HG03432 (cell line): ENCODE measurements around the gene ADTRP.
"Not testable (repeated sequence)": the region's sequence is repeated elsewhere in the genome, so short reads cannot be mapped to it uniquely, and the experiment has no call there.

ENCODE experiments used
- ATAC-seq: cut with Tn5 transposase; IDR thresholded peaks from one replicate; pipeline ENCODE4 v1.9.1; 2021; ENCODE audit warnings: mild to moderate bottlenecking, moderate library complexity; ENCODE audit not compliant: unreplicated experiment

The ADTRP gene

DNA sequence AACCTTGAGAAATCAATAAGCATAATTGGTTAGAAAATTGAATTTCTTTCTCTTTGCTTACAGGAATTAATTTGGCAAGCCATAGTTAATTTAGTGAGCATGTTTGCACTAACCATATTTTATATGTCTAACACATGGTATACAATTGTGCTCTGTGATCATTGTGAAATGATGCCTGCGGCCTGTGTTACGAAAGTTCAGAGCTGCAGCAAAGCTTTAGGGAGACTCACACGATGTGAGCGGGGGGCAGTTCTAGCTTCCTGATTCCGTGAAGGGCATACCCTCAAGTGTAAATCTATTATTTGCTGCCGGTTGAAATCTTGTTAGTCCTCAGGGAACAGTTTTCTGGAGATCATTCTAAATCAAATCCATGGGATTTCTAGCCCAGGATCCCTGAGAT lies 25.5 kb upstream of the ADTRP start:
- ATAC-seq = no peak

DNA sequence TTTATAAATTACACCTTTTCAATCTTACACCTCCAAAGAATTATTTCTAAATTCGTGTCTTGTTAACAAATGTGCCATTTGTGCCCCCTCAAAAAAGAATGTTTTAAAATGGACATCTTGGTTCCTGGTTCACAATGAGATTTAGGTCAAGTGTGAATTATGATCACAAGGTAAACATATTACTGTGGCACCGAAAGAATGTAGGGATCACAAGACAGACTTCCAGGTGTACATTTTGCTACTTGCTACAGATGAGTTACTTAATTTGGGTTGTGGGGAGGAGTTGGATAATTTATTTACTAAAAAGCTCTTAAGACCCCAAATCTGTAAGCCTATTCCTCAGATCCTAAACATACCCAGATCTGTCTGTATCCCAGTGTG lies 25.0 kb upstream of the ADTRP start:
- ATAC-seq = no peak

DNA sequence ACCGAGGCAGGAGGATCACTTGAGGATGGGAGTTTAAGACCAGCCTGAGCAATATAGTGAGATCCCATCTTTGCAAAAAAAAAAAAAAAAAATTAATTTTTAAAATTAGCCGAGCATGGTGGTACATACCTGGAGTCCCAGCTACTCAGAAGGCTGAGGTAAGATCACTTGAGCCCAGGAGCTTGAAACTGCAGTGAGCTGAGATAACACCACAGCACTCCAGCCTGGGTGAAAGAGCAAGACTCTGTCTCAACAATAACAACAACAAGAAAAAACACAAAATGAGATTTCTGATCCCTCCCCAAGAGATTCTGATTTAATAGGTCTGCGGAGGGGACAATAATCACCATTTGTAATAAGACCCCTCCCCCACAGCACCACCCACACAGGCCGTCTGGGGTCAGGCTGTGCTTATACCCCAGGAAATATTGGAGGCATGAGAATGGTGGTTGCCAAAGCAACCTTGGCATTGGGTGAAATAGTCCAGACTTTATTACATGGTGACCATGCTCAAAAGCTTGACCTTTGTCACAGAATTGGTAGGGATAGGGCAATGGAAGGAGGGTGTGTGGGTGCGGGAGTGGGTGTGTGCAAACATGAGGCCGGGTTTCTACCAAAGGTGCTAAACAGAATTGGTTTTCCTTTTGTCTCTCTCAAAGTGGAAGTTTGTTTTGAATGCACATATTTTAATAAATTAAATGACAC lies 24.4 kb upstream of the ADTRP start:
- no peak for ATAC-seq

DNA sequence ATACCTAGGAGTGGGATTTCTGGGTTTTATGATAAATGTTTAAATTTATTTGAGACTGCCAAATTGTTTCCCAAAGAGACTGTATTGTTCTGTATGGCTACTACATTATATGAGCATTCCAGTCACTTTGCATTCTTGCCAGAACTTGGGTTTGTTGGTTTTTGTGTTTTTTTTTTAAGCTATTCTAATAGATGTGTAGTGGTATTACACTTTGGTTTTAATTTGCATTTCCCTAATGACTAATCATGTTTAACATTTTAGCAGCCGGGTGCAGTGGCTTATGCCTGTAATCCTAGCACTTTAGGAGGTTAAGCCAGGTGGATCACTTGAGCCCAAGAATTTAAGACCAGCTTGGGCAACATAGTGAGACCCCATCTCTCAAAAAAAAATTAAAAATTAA lies 21.9 kb upstream of the ADTRP start:
- ATAC-seq = not testable (repeated sequence)

DNA sequence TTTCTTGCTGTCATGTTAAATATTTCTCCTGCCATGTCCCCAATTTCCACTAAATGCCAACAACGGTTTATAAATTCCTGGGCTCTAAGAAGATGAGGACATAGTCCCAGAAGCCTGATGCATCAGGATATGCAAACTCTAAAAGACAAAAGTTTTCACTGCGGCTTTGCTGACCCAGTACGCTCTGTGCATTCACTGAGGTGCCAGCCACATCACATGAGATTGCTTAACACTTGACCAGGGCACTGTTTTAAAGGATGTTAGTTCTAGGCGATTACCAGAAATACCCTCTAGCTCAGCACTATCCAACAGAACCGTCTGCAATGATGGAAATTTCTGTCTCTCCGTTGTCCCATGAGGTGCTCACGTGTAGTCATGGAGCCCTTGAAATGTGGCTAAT lies 19.9 kb upstream of the ADTRP start:
- ATAC-seq = no peak

DNA sequence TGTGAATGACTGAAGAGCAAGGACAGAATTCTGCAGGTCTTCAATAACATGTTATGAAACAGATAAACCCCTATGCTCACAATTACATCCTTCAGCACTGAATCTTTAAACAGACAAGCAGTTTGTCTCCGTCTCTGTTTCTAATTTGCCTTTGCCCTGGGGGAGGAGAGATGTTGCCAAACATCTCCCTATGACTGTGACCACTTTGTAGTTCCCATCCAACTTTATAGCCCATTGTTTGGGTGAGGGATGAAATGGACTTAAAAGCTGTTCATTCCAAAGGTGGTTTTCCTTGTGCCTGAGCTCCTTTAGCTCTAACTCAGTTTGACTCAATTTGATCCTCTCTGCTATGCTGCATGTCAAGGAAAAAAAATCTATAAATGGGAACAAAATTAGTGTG lies 19.5 kb upstream of the ADTRP start:
- ATAC-seq = no peak

DNA sequence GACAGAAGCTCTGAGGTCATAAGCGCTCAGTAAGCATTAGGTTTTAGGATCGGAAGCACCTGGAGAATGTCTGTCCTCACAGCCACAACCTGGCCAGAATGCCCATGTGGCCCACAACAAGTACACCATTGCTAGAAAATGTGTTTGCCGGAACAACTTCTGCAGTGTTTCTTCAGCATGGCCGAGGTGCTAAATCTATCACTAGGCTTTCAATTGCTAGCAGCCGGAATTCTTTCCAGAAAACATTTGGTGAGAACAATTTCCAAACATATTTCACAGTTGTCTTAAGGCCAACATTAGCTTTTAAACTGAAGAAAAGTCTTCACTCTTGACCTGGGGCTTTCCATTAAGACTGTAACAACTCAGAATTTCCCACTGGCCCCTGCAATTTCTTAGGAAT lies 18.2 kb upstream of the ADTRP start:
- ATAC-seq = no peak

DNA sequence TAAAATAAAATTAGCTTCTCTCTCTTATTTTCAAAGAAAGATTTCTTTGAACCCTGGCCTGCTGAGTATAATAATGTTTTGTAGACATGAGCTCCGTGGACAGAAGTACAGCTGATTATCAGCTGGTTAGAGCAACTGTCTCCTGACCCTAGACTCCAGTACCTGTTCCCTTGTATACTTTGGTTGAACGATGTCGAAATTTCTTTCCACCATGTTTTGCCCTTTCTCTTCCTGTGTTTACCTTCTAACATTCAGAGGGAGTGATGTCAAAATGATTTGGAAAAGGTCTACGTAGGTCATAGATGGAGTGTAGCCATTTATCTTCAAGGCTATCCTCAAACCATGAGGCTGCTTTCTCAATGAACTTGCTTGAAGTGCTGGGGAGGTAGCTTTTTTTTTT lies 16.8 kb upstream of the ADTRP start:
- ATAC-seq = no peak

DNA sequence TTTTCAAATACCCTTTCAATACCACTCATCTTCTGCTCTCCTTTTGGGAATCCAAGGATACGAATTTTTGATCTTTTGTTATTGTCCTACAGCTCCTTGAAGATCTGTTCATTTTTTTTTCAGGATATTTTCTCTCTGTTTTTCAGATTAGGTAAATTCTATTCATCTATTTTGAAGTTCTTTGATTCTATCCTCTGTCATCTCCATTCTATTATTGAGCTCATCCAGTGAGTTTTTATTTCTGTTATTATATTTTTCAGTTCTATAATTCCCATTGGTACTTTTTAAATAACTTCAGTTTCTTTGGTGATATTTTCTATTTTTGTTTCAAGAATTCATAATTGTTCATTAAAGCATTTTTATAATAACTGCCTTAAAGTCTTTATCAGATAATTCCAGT lies 14.7 kb upstream of the ADTRP start:
- ATAC-seq = no peak

DNA sequence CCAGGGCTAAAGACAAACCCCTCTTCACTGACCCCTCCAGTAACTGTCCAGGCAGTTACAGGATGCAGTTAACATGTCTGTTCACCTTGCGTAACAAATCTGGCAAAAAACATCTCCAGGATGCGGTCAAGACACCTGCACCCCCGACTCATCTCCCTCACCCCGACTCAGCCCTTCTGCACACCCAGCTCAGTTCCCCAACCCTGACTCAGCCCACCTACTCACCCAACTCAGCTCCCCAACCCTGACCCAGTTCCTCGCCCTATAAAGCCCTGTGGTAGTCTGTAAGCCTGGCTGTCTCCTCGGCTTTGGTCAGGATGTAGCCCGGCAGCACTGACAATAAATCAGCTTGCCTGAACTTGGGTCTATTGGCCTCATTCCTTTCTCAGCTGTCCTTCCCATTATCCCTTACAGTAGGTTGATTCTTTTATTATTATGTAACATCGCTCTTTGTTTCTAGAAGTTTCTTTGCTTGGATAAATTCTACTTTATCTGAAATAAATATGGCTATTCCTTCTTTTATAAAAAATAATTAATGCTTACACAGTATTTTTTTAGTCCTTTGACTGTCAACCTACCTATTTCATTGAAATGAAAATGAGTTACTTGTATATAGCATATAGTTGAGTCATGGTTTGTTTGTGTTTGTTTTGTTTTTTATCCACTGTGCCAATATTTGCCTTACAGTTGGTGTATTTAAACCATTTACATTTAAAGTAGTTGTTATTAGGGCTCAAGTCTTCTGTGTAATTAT lies 12.9 kb upstream of the ADTRP start:
- ATAC-seq = no peak

DNA sequence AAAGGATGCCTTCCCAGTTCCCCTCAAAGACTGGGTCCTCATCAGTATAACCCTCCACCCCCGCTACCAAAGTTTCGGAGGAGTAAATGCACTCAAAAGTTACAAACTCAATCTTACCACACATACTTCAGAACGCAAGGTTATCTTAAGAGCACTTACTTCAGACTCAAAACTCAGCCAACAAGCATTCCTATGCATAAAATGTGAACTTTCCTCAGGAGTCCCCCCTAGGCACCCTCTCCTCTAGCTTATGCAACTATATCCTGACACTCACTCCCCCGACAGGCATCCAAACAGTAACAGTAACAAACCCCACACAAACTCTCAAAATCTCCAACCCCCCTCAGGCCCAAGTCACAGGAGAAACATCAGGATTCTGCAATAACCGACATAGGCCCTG lies 11.1 kb upstream of the ADTRP start:
- ATAC-seq = no peak

DNA sequence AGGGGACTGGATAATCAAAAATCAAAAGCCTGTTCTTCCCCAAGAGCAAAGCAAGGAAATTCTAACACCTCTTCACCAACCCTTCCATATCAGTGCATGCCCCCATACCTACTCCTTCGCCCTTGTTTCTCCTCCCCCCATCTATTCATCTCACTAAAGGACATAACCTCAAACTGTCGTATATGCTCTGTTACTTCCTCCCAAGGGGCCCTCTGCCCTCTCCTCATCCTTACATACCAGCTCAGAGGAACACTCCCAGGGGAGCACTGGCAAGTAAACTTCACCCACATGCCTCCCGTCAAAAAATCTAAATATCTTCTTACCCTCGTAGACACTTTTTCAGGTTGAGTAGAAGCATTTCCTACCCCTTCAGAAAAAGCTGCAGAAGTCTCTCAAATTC lies 9.4 kb upstream of the ADTRP start:
- no peak for ATAC-seq

DNA sequence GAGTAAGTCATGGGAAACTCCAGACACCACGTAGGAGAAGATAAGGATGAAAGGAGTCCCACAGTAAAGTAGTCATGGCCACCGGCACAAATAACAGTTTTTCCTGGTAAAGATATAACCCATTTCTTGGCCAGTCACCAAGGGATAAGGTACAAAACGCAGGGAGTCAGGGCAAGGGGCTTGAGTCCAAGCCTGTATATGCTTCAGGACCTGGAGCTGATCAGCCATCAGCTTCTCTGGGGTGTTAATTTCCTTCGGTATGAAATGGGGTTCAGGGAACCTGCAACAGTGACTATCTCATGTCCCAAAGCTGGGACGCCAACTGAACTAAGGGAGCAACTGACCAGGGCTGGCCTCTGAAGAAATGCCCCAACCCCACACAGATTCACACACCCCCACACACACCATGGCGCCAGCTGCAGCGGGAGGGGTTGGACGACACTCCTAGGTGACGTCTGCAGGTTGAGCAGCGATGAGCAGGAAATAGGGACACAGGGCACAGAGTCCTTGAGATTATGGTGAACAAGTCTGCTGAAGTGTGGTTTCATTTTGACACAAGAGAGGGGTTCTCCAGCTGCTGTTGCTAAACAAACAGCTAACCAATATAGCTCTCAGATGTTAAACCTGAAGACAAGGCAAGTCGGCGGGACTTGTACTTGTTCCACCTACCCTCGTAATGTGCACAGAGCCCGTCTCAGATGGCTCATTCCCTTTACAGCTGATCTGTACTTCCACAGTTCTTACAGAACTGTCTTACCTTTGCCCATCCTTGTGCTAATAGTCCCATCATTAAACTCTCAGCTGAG lies 7.4 kb upstream of the ADTRP start:
- ATAC-seq = peak; percentile 89

DNA sequence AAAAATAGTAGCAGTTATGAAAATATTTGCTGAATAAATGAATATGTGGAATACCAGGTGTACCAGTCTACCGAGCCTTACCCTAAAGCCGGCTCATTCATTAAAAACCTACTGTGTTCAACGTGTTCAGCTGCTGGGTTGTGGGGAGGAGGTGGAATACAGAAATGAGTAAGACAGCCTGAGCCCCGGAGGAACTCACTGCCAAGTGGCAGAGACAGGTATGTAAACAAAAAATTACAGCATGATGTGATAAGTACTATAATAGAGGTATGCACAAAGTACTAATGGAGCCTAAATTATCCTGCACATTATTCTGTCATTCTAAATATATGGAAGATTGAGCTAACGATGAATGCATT lies 6.8 kb upstream of the ADTRP start:
- peak; percentile 70 for ATAC-seq

DNA sequence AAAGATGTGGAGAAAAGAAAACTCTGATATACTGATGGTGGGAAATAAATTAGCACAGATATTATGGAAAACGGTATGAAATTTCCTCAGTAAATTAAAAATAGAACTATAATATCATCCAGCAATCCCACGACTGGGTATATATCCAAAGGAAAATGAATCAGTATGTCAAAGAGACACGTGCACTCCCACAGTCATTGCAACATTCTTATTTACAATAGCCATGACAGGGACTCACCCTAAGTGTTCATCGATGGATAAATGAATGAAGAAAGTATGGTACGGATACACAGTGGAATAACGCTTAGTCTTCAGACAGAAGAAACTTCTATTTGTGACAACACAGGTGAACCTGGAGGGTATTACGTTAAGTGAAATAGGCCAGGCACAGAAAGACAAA lies 5.7 kb upstream of the ADTRP start:
- ATAC-seq = no peak

DNA sequence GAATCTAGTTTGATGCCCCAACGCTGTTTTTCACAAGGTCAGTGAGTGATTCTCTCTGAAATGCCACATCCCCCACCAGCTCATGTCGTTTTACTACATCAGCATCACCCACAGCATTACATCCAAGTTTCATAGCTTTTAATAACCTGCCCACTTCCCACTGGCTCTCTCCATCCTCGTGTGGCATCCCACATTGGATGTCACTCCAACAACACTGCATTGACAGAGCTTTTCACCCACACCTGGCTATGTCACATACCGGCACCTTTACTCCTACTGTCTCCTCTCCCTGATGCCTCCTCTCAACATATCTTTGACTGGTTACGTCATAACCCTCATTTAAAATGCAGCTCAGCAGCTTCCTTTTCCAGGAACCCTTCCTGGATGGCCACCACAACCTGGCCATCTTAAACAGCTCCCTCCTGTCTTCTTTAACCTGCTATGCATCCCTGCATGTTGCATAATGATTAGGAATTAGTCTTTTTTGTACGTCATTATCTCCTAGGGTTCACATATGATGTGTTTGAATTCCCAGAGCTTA lies 5.0 kb upstream of the ADTRP start:
- no peak for ATAC-seq

DNA sequence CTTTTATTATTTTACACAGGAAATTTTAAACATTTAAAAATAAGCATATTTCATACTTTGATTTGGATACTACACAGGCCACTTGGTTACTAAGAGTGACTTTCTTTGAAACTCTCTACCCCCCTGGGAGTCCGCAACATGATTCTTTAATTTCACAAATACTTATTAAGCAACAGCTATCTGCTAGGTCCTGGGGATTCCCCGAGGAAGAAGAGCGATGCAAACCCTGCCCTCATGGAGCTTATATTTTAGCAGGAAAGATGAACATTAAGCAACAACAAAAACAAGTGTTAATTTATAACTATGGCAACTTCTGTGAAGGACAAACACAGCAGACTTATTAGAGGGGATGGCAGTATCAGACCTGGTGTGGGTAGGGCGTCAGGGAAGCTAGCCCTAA lies 3.9 kb upstream of the ADTRP start:
- ATAC-seq = no peak

DNA sequence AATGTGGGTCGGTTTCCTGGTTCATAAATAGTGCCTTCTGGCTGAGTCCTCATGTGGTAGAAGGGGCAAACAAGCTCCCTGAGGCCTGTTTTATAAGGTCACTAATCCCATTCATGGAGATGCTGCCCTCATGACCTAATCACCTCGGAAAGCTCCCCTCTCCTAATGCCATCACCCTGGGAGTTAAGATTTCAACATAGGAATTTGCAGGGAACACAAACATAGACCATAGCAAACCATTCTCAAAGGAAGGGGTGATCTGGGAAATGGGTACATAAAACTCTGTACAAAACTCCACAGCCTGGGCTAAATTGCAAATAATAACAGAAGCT lies 1.5 kb upstream of the ADTRP start:
- no peak for ATAC-seq

DNA sequence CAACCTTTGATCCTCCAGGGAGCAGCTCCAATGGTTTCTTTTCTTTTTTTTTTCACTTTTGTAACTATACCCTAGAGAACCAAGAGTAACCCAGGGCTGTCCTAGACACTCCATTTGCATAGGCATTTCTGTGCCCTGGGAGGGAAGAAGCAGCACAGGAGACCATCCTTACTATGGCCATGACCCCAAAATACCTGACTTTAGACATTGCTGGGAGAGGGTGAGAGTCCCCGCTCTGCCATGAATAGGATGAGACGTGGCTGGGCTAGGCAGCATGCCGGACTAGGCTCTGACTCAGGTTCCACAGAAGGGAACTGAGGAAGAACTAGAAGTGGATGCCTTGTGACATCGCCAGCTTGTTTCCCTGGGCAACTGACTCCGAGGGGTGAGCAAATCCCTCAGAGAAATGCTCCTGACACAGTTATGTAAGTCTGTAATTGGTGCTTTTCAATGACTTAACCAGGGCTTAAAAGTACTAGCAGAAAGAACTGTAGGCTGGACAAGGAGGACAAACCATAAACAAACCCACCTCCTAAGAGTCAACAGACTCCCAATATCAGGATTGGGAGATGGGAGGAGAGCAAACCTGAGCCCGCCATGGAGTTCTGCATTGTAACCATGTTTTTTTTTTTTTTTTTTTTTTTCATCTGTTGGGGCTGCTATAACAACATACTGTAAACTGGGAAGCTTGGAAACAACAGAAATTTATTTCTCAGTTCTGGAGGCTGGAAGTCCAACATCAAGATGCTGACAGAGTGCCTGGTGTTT lies 910 bp upstream of the ADTRP start:
- no peak for ATAC-seq

DNA sequence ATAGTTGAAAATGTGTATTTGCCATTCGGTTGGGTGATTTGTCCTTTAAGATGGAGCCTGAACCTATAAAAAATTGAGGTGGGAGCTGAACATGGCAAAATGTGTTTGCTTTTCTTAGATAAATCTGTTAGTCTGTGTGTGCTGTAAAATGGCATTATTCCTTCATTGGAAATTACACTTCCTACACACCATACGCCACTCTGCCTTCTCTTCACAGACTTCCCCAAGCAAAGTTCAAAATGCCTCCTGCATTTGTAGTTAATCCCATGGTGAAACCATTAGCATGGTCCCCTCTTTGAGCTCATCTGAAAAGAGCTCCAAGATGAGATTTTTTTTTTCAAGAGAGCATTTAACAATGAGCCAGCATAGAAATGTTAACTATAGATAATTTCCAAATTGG lies 567 bp downstream of the ADTRP start:
- ATAC-seq = no peak

DNA sequence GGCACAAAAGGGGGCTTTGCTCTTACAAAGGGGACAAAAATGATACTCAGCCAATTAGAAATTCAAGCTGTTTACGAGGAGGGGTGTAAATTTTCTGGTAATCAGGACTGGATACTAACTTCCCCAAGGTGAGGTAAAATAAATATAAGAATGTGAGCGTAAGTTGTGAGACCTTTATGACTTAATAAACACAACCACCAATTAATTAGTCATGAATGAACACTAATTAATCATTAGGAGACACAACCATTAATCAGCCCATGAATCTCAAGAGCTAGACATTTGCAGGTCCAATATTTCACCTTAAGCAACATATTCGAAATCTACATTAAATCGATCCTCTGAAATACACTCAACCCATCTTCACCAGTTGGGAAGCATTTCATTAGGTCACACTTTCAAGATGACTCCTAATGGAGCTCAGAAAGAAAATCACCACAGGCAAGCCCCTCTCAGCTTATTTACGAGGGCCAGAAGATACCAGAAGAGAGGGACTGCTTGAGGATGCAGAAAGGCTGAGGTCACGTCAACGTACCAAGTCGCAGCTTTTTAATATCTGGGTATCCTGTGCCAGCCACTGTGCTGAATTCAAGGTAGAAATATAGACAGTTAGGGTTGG lies 2.7 kb downstream of the ADTRP start:
- ATAC-seq = no peak
